GM21367 (cell line): ENCODE measurements around the gene SNRPA1.
A peak's percentile ranks its signal among the peaks of the same experiment; 100 is the strongest.

Source experiments
- ATAC-seq: cut with Tn5 transposase; IDR thresholded peaks from one replicate; pipeline ENCODE4 v1.9.1; 2021; ENCODE audit not compliant: unreplicated experiment

The SNRPA1 gene

DNA sequence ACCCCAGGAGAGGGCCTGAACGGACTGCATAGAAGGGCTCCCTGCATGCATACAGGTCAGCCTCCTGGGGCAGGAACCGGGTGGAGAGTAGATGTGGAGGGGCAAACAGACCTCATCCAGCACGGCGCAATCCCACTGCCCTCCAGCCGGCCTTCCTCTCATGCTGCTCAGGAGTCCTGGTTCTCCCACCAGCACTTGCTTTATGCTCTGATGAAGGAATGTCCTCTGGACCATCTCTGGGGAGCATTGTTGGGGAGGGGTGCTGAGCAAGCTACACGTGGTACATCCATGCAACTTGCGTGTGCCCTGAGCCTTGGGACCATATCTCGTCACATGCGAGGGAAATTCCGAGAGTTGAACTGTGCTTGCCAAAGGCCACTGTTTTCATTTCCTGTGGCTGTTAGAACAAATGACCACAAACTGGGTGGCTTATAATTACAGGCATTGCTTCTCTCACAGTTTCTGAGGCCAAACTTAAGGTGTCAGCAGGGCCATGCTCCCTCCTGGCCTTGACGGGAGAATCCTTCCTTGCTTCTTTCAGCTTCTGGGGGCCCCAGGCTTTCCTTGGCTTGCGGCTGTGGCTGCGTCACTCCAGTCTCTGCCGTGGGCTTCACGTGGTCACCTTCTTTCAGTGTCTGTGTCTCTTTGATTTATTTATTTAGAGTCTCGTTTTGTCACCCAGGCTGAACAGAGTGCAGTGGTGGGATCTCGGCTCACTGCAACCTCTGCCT is 30.0 kb downstream of the SNRPA1 start:
- ATAC-seq: no peak

GRCh38 chr15:101264011-101264410 is 31.0 kb downstream of the SNRPA1 start:
- no peak for ATAC-seq

GRCh38 chr15:101262551-101262950 is 32.5 kb downstream of the SNRPA1 start:
- no peak for ATAC-seq

- ATAC-seq: no peak
These were observed 36.6 kb downstream of the SNRPA1 start for GRCh38 chr15:101258238-101259144.

GRCh38 chr15:101256757-101257156 is 38.3 kb downstream of the SNRPA1 start:
- no peak for ATAC-seq

DNA sequence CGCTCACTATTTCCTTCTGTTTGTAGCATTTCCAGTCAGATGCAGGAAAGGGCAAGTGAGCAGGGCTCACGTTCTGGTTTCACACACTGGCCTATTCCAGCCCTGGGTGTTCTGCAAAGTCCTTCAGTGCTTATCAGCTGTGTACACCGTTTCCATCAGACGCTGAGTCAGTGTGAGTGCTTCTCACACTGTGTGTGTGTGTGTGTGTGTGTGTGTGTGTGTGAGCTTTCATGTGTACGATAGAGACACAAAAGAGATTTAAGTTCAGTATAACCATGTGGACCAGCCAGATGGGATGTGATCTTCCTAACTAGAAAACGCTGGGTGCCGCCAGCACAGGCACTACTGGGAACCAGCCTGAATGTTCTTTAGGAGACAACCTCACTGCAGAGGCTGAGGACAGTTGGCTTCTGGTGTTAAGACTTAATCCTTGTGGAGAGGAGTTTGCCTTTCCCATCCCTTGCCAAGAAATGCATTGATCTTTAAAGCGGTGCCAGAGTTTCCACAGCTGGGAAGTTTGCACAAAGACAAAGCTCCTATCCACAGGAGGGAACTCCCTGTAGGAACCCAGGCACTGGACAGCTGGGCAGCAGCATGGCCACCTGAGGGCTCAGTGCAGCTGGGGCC is 39.3 kb downstream of the SNRPA1 start:
- ATAC-seq: no peak

DNA sequence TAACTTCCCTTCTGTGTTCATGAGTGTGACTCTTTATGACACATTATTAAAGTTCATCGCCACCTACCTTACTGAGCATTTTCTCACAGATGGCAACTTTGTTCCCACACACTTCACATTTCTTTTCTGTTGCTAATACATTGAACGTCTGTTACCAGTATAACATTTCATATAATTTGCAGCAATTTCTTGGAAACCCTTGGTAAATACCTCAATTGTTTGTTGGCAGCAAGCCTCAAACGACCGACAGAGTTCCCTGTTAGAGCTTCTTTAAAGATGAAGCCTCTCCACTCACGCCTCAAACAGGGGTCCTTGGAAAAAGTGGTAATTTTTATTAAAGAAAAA is 40.0 kb downstream of the SNRPA1 start:
- ATAC-seq: no peak

GRCh38 chr15:101254157-101255050 is 40.6 kb downstream of the SNRPA1 start:
- no peak for ATAC-seq

- no peak for ATAC-seq
These were observed 42.2 kb downstream of the SNRPA1 start for GRCh38 chr15:101252836-101253235.

DNA sequence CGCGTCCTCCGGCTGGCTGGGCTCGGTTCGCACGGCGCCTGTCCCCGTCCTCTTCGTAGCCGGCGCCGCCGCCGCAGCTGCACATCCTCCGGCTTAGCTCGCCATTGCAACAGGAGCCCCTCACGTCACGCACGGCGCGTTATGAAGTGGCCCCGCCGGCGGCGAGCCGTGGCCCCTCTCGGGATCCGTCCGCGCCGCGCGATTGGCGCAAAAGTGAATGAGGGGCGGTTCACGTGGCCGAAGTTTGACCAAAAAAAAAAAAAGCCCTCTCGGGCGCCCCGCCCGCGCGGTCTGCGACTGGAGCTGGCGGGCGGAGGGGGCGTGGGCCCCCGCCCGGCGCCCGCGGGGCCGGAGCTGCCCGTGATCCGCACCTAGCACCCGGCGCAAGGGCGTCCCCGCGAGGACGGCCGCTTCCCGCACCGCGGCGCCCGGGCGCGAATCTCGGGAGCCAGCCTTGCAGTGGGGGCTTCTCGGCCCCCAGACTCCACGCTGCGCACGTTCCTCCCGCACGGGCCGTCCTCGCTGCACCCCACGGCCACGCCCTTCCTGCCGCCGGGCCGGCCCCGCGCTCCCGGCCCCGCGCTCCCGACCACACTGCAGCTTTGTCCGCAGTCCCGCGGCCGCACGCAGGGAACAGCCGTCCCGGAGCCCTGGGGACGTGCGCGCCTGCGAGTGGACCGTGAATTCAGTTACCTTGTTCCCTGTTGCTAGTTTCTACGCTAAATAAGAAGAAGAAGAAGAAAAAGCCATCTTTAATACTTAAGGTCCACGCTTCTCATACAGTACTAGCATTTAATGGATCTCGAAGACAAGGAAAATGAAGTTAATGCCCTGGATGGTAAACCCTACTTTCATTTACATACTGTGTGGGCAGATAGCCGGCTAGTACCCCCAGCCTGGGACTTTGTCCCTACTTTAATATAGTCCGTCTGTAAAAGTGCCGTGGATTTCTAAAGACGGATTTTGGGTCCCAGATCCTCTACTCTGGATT is 42.9 kb downstream of the SNRPA1 start, which contains the start of gene CHSY1:
Gene CHSY1 (minus strand): TSS at position 219 of the 991 bp plus-strand sequence. CDS start 592 bp downstream, outside the sequence.
- peak; percentile 60 for ATAC-seq

GRCh38 chr15:101250873-101251829 is 43.9 kb downstream of the SNRPA1 start:
- ATAC-seq: peak; percentile 10

DNA sequence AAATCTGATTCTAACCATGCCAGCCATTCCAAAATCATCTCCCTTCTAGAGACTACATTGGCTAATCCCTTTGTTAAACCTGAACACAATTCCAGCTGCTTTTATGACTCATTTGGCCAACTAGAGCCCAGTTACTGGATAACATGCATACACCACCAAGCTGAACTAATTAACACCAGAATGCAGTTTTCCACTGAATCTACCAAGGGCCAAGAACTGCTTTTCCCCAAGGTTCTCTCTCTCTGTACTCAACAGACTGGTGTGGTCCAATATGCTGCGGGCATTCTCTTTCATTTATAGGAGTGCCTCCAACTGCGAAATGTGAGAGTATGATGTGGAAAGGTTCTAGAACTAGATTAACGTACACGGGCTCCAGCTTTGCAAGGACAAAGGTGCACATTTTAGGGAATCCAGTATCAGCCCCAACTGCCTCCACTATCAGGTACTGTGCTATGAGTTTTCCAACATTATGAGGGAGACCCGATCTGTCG is 44.7 kb downstream of the SNRPA1 start:
- no peak for ATAC-seq

DNA sequence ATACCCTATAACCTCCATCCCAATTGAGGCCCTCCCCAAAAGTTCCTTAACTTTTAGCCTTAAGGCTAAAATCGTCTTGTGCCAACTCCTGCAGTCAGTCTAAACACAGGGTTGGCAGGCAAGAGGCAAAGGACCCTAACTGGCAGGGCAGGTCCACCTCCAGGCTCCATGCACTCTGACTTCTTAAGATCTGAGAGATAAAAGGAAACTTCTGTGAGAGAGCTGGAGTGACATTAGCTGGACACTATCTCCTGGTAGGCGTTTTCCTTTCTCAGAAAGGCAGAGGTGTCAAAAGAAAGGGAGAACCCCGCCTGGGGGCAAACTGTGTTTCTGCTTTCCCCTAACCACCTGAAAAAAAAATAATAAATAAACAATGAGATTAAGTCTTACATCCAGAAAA is 46.8 kb downstream of the SNRPA1 start:
- no peak for ATAC-seq

DNA sequence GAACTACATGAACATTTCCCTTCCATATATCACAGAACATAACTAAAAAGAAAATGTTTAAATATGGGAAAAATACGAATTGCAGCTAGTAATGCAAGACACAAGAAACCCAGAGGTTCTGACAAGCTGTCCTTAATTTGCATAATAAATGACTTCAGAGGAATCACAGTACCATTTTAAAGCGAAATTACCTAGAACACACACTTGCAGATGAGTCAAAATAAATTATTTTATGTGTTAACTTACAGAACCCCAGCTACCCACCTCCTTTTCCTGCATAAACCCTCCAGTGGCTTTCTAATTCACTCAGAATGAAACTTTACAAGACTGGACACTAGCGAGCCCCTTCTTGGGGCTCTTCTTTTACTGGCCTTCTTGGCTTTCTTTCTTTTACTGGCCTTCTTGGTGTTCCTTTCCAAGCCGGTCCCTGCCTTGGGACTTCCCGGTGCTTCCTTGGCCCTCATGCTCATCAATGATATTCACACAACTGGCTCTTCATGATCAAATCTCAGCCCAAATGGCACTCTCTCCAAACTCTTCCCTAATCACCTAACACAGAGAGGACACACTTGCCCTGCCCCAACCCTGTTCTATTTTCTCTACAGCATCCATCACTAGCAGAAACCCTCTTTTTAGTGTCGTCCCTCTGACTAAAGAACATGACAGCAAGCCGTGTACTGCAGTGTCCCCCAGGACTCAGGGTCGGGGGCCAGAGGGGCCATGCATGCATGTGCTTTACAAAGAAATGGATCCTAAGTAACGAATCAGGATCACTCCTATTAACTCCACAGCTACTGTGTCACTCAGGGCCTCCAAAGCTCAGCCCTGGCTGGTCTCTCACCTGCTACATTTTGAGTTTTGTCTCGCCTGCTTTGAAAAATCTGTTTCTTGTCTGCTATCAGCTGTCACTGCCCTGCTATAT is 48.0 kb downstream of the SNRPA1 start:
- ATAC-seq: no peak

DNA sequence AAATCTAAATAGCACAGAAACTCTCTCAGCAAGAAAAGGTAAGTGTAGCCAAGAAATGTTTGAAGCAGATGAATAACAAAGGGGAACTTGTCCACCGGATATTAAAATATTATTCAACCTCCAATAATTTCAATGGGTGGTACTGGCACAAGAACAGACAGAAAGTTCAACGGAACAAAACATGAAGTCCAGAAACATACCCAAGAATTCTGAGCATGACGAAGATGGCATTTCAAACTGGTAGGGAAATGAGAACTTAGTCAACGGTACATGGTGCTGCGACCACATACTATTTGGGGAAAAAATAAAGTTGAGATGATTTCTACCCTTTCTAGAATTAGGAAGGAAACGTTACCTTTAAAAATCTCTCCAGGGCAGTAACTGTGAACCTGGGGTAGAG is 48.7 kb downstream of the SNRPA1 start:
- ATAC-seq: no peak

GRCh38 chr15:101244889-101245668 is 50.0 kb downstream of the SNRPA1 start:
- ATAC-seq: no peak
